A549 treated with AZD2906 at 1 μM for 4 hours (cell line): ENCODE measurements around the gene NEK9. TPM values are rescaled to one million over a fixed set of nuclear protein-coding genes. Genes with fewer than 3 reads are reported as not detected.

Experiments
- total RNA-seq: library from RNA; stranded (reverse); fragments of 200-300 nt; extraction: Qiagen RNA extraction; gene quantifications from 5 replicates; pipeline ENCODE4 v1.2.3, GENCODE V29; 2022

Gene NEK9
- 32.2 to 34.0 TPM (median 33.4 TPM) in 5 replicates for total RNA-seq

GRCh38 chr14:75126679-75127473, at the start of gene NEK9:
TSS of gene NEK9 (minus strand) at chr14:75127048. CDS start at chr14:75126921, 127 bp downstream.

GRCh38 chr14:75176142-75176820, 49.4 kb upstream of the NEK9 start, which contains the start of gene TMED10:
TSS of gene TMED10 (minus strand) at chr14:75176612. CDS start at chr14:75176579, 33 bp downstream.

GRCh38 chr14:75069121-75069810, 57.6 kb downstream of the NEK9 start, which contains the start of gene ZC2HC1C:
TSS of gene ZC2HC1C (plus strand) at chr14:75069641. CDS start at chr14:75070574, 933 bp downstream.

GRCh38 chr14:75063491-75064204, 63.2 kb downstream of the NEK9 start, which contains the start of gene ACYP1:
TSS of gene ACYP1 (minus strand) at chr14:75064024. CDS start at chr14:75063553, 471 bp downstream.

GRCh38 chr14:75050852-75051555, 75.8 kb downstream of the NEK9 start, which contains the start of gene MLH3:
TSS of gene MLH3 (minus strand) at chr14:75051467. CDS start at chr14:75049655, 1,812 bp downstream.

Other genes with a start within 250 kb of the NEK9 start
- 95.9 to 103 TPM (median 98.6 TPM) in 5 replicates for gene DLST, start 245.1 kb downstream of the NEK9 start, total RNA-seq
- gene RPS6KL1, start 203.8 kb downstream of the NEK9 start, total RNA-seq, result 0.23 to 0.49 TPM (median 0.40 TPM) in 5 replicates
- gene PGF, start 171.5 kb downstream of the NEK9 start, total RNA-seq, result 5.0 to 6.2 TPM (median 5.9 TPM) in 5 replicates
- gene EIF2B2, start 124.1 kb downstream of the NEK9 start, total RNA-seq, result 77.7 to 83.0 TPM (median 80.9 TPM) in 5 replicates
- gene MLH3, start 75.6 kb downstream of the NEK9 start, total RNA-seq, result 16.9 to 19.6 TPM (median 18.3 TPM) in 5 replicates
- gene ACYP1, start 63.0 kb downstream of the NEK9 start, total RNA-seq, result 26.2 to 29.5 TPM (median 27.7 TPM) in 5 replicates
- gene ZC2HC1C, start 57.4 kb downstream of the NEK9 start, total RNA-seq, result 5.3 to 6.2 TPM (median 6.0 TPM) in 5 replicates
- gene TMED10, start 49.6 kb upstream of the NEK9 start, total RNA-seq, result 258 to 327 TPM (median 270 TPM) in 5 replicates
- gene FOS, start 151.8 kb upstream of the NEK9 start, total RNA-seq, result 10.7 to 15.0 TPM (median 11.4 TPM) in 5 replicates